ENCODE measurements around the gene PLCH1. TPM values are rescaled to one million over a fixed set of nuclear protein-coding genes. Genes with fewer than 3 reads are reported as not detected.

Gene PLCH1
- total and polyA plus RNA-seq, 10 of the 15 experiments (the other 5 are each of a cell fraction or from before 2014, with no cell fraction given) = 0.03 to 0.22 (median 0.04) TPM; not detected in 5

DNA sequence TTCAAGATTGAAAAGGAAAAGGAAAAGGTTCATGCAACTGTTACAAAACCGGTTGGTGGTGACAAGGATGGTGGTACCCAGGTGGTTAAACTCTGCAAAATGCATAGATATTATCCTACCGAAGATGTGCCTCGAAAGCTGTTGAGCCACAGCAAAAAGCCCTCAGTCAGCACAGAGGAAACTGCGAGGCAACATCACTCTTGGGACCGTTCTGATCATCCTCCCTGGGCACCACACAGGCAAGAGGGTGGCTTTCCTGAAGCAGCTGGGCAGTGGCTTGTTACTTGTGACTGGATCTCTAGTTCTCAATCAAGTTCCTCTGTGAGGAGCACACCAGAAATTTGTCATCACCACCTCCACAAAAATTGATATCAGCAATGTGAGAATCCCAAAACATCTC, 86.9 kb downstream of the PLCH1 start:
- ATAC-seq (no peak), FAIRE-seq (no peak), DNase-seq (ENCODE audit: low read depth, low spot score) (no peak)
- no TSS peak for BruUV-seq (replicated peaks)
- Histone ChIP-seq H3K9ac (ENCODE audit: control insufficient read depth, insufficient read depth, low read length) (no peak overlapping the region), H3K27ac (ENCODE audit: control insufficient read depth, insufficient read depth) (no peak overlapping the region), H3K36me3 (ENCODE audit: control insufficient read depth in 2 of 2, insufficient read depth in 2 of 2, low read length in 1 of 2) (no peaks in the 10 kb centered on the region), H3K79me2 (ENCODE audit: control insufficient read depth, insufficient read depth, low read length) (no peaks in the 10 kb centered on the region), H3K9me3 (replicated peaks; ENCODE audit: control insufficient read depth, insufficient read depth, low read length) (no peaks in the 10 kb centered on the region), H3K4me1 (ENCODE audit: control insufficient read depth, insufficient read depth, low read length) (no peaks in the 10 kb centered on the region), H3K27me3 (replicated peaks in 1 of 2; ENCODE audit: control insufficient read depth in 2 of 2, insufficient read depth in 2 of 2, low read length in 1 of 2) (no peaks in the 10 kb centered on the region), H3K4me3 (no peak overlapping the region), H4K20me1 (ENCODE audit: control insufficient read depth, insufficient read depth) (no peaks in the 10 kb centered on the region), H2AFZ (ENCODE audit: control insufficient read depth, low read depth, low read length) (no peak overlapping the region), H3K4me2 (ENCODE audit: control insufficient read depth, insufficient read depth) (no peak overlapping the region)
- intact Hi-C loops (cut with micrococcal nuclease; ENCODE audit: unreplicated experiment) (no loop called here), in situ Hi-C loops (cut with MboI) (no loop called here)
- SMC1A ChIA-PET (ENCODE audit: uncharacterized antibody, unreplicated experiment) = no interaction called here
- POLR2A ChIA-PET = no interaction called here
- RAD21 ChIA-PET (ENCODE audit: unreplicated experiment) = no interaction called here
- 24% methylated on average over 5 of the region's 5 CpGs for WGBS (ENCODE audit: insufficient coverage, insufficient replicate concordance, low lambda C conversion rate, missing lambda C conversion rate)
- CTCF ChIA-PET = interaction anchor here (1.4 kb wide), 1 partner anchor 10 kb away, joined by 3 read pairs; no protein-coding TSS in a partner anchor
- TF ChIP-seq CEBPB (IDR thresholded peaks at IDR 0.05; ENCODE audit: borderline replicate concordance in 1 of 2, low read depth in 2 of 2, low read length in 2 of 2) (no peak), NFYB (IDR thresholded peaks at IDR 0.05; ENCODE audit: insufficient read depth, low read depth, low read length) (no peak), SIX5 (IDR thresholded peaks at IDR 0.05; ENCODE audit: low read depth, low read length, severe bottlenecking) (no peak)
- TF ChIP-seq, protein P1, sequence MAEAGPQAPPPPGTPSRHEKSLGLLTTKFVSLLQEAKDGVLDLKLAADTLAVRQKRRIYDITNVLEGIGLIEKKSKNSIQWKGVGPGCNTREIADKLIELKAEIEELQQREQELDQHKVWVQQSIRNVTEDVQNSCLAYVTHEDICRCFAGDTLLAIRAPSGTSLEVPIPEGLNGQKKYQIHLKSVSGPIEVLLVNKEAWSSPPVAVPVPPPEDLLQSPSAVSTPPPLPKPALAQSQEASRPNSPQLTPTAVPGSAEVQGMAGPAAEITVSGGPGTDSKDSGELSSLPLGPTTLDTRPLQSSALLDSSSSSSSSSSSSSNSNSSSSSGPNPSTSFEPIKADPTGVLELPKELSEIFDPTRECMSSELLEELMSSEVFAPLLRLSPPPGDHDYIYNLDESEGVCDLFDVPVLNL (IDR thresholded peaks at IDR 0.05; ENCODE audit: low read depth, low read length) = no peak

DNA sequence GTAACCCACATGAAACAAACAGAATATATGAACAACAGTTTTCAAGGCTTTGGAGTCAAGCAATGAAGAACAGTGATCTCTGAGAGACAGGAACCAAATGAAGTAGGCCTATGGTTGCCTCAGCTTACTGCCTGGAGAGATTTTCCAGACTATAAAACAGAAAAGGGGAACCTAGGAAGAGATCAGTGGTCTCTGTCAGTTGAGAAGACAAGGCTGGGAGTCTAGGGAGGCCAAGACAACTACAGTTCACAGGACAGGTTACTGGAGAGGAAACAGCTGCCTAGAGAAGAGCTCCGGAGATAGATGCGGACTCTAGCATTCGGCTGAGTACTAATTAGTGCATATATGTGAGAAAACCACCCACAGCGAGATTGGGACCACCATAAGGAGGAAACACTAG, 87.7 kb downstream of the PLCH1 start:
- intact Hi-C loops (cut with micrococcal nuclease; ENCODE audit: unreplicated experiment) (no loop called here), in situ Hi-C loops (cut with MboI) (no loop called here)
- DNase-seq (ENCODE audit: low read depth, low spot score) = no peak
- Histone ChIP-seq H3K4me1 (ENCODE audit: control insufficient read depth, insufficient read depth, low read length) (no peaks in the 10 kb centered on the region), H3K9ac (ENCODE audit: control insufficient read depth, insufficient read depth, low read length) (no peak overlapping the region), H3K4me3 (no peak overlapping the region), H2AFZ (ENCODE audit: control insufficient read depth, low read depth, low read length) (no peak overlapping the region), H3K27ac (ENCODE audit: control insufficient read depth, insufficient read depth) (no peak overlapping the region), H3K79me2 (ENCODE audit: control insufficient read depth, insufficient read depth, low read length) (no peaks in the 10 kb centered on the region), H3K27me3 (replicated peaks in 1 of 2; ENCODE audit: control insufficient read depth in 2 of 2, insufficient read depth in 2 of 2, low read length in 1 of 2) (no peaks in the 10 kb centered on the region), H3K9me3 (replicated peaks; ENCODE audit: control insufficient read depth, insufficient read depth, low read length) (no peaks in the 10 kb centered on the region), H4K20me1 (ENCODE audit: control insufficient read depth, insufficient read depth) (no peaks in the 10 kb centered on the region), H3K4me2 (ENCODE audit: control insufficient read depth, insufficient read depth) (no peak overlapping the region), H3K36me3 (ENCODE audit: control insufficient read depth in 2 of 2, insufficient read depth in 2 of 2, low read length in 1 of 2) (no peaks in the 10 kb centered on the region)
- FAIRE-seq = no peak
- ATAC-seq = no peak
- ChIA-PET POLR2A (no interaction called here), SMC1A (ENCODE audit: uncharacterized antibody, unreplicated experiment) (no interaction called here), RAD21 (ENCODE audit: unreplicated experiment) (no interaction called here), CTCF (interaction anchor here (0.7 to 1.4 kb wide), 2 partner anchors 9 to 482 kb away, joined by 3 read pairs; no protein-coding TSS in a partner anchor)
- 66% methylated on average over 4 of the region's 4 CpGs for WGBS (ENCODE audit: insufficient coverage, insufficient replicate concordance, low lambda C conversion rate, missing lambda C conversion rate)
- BruUV-seq (replicated peaks) = no TSS peak
- TF ChIP-seq RUNX3 (IDR thresholded peaks at IDR 0.05; ENCODE audit: low read length) (no peak), MEF2A (IDR thresholded peaks at IDR 0.05; ENCODE audit: insufficient read depth, low read depth, low read length) (no peak), POLR2AphosphoS5 (IDR thresholded peaks at IDR 0.05; ENCODE audit: low read length) (no peak)
- TF ChIP-seq, protein P2, sequence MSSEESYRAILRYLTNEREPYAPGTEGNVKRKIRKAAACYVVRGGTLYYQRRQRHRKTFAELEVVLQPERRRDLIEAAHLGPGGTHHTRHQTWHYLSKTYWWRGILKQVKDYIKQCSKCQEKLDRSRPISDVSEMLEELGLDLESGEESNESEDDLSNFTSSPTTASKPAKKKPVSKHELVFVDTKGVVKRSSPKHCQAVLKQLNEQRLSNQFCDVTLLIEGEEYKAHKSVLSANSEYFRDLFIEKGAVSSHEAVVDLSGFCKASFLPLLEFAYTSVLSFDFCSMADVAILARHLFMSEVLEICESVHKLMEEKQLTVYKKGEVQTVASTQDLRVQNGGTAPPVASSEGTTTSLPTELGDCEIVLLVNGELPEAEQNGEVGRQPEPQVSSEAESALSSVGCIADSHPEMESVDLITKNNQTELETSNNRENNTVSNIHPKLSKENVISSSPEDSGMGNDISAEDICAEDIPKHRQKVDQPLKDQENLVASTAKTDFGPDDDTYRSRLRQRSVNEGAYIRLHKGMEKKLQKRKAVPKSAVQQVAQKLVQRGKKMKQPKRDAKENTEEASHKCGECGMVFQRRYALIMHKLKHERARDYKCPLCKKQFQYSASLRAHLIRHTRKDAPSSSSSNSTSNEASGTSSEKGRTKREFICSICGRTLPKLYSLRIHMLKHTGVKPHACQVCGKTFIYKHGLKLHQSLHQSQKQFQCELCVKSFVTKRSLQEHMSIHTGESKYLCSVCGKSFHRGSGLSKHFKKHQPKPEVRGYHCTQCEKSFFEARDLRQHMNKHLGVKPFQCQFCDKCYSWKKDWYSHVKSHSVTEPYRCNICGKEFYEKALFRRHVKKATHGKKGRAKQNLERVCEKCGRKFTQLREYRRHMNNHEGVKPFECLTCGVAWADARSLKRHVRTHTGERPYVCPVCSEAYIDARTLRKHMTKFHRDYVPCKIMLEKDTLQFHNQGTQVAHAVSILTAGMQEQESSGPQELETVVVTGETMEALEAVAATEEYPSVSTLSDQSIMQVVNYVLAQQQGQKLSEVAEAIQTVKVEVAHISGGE (CRISPR knock-in tag; IDR thresholded peaks at IDR 0.05) = no peak
- TF ChIP-seq, protein P3, sequence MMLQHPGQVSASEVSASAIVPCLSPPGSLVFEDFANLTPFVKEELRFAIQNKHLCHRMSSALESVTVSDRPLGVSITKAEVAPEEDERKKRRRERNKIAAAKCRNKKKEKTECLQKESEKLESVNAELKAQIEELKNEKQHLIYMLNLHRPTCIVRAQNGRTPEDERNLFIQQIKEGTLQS (IDR thresholded peaks at IDR 0.05; ENCODE audit: borderline replicate concordance, extremely low read depth, low read depth, low read length) = no peak
- TF ChIP-seq, protein P4, sequence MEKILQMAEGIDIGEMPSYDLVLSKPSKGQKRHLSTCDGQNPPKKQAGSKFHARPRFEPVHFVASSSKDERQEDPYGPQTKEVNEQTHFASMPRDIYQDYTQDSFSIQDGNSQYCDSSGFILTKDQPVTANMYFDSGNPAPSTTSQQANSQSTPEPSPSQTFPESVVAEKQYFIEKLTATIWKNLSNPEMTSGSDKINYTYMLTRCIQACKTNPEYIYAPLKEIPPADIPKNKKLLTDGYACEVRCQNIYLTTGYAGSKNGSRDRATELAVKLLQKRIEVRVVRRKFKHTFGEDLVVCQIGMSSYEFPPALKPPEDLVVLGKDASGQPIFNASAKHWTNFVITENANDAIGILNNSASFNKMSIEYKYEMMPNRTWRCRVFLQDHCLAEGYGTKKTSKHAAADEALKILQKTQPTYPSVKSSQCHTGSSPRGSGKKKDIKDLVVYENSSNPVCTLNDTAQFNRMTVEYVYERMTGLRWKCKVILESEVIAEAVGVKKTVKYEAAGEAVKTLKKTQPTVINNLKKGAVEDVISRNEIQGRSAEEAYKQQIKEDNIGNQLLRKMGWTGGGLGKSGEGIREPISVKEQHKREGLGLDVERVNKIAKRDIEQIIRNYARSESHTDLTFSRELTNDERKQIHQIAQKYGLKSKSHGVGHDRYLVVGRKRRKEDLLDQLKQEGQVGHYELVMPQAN (conservative IDR thresholded peaks at IDR 0.05) = no peak
